K562 (cell line): ENCODE measurements around the gene MADCAM1. TPM values are rescaled to one million over a fixed set of nuclear protein-coding genes. Genes with fewer than 3 reads are reported as not detected.

Experiments
- ZBTB40 ChIP-seq, 2 experiments: fragments of 450-650 bp in 1 of 2; sonication (generic) in 1 of 2; formaldehyde crosslinking in 1 of 2; IDR thresholded peaks; 2 replicates each; pipeline versions ENCODE4 v1.7.1 to v1.9.0; 2016 to 2022; ENCODE audit warnings: inconsistent platforms in 1 of 2, mild to moderate bottlenecking in 1 of 2, missing genetic modification reagents in 1 of 2
- ZC3H11A ChIP-seq: IDR thresholded peaks from 2 replicates; pipeline ENCODE4 v1.6.1; 2012; ENCODE audit warnings: low read depth, low read length, improper control_type of control experiment
- polyA plus RNA-seq, 8 experiments: library from polyadenylated mRNA; depleted of rRNA in 4 of 8; stranded (reverse) in 5 of 8; unstranded in 3 of 8; fragments of >200 nt; fragmentation: Nextera tagmentation in 2 of 8; fragmentation: Illumina TruSeq in 1 of 8; extraction: Ambion mirVana in 2 of 8; extraction: Trizol in 1 of 8; gene quantifications; 2 replicates each; pipeline versions ENCODE4 v1.2.1 to v1.2.3, GENCODE V29; 2011 to 2014; ENCODE audit warnings: inconsistent platforms in 1 of 8, missing spikeins in 1 of 8
- total RNA-seq, 7 experiments: library from RNA; depleted of rRNA in 6 of 7; stranded (reverse); fragments of >200 nt in 6 of 7; fragmentation: Illumina TruSeq in 2 of 7; extraction: Trizol in 2 of 7; gene quantifications; 2 replicates each; pipeline versions ENCODE4 v1.2.1 to v1.2.3, GENCODE V29; 2011 to 2021; ENCODE audit warnings: low replicate concordance in 1 of 7

MADCAM1 gene
- total and polyA plus RNA-seq, 9 of the 15 experiments (the other 6 are each of a cell fraction or from before 2014, with no cell fraction given): 0.09 to 0.36 (median 0.09) TPM; not detected in 6

GRCh38 chr19:539429-540030 is 43.2 kb downstream of the MADCAM1 start (continued):
- no peak for TF ChIP-seq ZBTB40 (IDR thresholded peaks at IDR 0.05)
- no peak for TF ChIP-seq ZBTB40 (CRISPR knock-in tag; IDR thresholded peaks at IDR 0.05)
- TF ChIP-seq ZC3H11A: no peak
